ENCODE measurements around the gene TPD52L1.

Gene TPD52L1

DNA sequence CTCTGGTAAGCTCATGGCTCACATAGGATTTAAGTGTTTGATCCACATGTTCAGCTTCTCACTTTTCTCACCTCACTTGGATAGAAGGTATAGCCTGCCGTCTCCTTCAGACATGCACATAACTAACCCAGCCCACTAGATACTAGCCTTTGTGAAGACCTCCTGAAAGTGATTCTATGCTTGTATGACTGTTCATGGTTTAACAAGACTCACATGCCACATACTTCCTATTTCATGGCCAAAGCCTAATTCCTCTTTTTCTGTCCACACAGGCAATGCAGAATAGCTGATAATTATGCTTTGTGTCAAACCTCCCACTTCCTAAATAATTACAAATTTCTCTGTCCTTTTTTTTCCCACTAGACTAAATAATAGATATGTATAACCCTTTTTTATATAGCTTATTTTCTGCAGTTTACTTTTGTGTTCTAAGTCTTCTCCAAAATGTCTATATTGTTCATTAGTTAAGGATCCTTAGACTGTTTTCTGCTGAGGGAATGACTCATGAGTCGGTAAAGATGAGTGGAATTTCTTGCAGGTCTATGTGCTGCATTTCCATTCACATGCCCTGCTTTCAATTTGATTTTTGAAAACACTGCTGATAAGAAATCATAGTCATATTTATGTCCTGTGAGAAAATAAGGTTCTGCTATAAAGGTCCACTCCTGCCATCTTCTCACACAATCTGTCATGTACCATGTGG, 105.2 kb downstream of the TPD52L1 start:
- H3K36me3 ChIP-seq (ENCODE audit: control insufficient read depth in 5 of 5, insufficient read depth in 5 of 5, low read length in 5 of 5), result peaks cover 0 to 6% (median 0%) of the 10 kb centered on the region in 5 donors
- no peak overlapping the region for H3K9ac ChIP-seq (ENCODE audit: low read length in 5 of 5)
- H3K4me3 ChIP-seq (ENCODE audit: low read depth in 1 of 5, low read length in 5 of 5), result no peak overlapping the region
- no peaks in the 10 kb centered on the region for H3K27me3 ChIP-seq (ENCODE audit: control insufficient read depth in 5 of 5, insufficient read depth in 4 of 5, low read length in 5 of 5)
- H3K4me1 ChIP-seq (ENCODE audit: control insufficient read depth in 5 of 5, insufficient read depth in 5 of 5, low read length in 5 of 5), result no peaks in the 10 kb centered on the region
- no peaks in the 10 kb centered on the region for H3K9me3 ChIP-seq (ENCODE audit: control insufficient read depth in 5 of 5, low read length in 5 of 5)
- no peak overlapping the region for H3K27ac ChIP-seq (ENCODE audit: low read depth, low read length)

DNA sequence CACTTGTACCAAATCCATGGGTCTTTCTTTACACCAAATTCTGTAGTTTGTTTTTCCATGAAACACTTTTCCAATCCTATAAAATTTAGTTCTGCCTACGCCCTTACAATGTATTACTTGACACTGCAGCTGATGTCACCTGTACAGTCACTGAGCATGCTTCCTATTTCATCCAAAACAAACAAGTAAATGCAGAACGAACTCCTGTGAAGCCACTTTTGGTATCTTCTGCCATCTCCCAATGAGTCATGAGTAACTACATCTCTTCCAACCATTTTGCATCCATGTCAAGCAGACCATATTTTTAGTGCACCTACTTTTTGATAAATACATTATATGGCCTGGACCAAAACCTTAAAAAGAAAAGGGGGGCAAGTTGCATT, 105.8 kb downstream of the TPD52L1 start:
- H3K36me3 ChIP-seq (ENCODE audit: control insufficient read depth in 5 of 5, insufficient read depth in 5 of 5, low read length in 5 of 5), result peaks cover 0 to 6% (median 0%) of the 10 kb centered on the region in 5 donors

DNA sequence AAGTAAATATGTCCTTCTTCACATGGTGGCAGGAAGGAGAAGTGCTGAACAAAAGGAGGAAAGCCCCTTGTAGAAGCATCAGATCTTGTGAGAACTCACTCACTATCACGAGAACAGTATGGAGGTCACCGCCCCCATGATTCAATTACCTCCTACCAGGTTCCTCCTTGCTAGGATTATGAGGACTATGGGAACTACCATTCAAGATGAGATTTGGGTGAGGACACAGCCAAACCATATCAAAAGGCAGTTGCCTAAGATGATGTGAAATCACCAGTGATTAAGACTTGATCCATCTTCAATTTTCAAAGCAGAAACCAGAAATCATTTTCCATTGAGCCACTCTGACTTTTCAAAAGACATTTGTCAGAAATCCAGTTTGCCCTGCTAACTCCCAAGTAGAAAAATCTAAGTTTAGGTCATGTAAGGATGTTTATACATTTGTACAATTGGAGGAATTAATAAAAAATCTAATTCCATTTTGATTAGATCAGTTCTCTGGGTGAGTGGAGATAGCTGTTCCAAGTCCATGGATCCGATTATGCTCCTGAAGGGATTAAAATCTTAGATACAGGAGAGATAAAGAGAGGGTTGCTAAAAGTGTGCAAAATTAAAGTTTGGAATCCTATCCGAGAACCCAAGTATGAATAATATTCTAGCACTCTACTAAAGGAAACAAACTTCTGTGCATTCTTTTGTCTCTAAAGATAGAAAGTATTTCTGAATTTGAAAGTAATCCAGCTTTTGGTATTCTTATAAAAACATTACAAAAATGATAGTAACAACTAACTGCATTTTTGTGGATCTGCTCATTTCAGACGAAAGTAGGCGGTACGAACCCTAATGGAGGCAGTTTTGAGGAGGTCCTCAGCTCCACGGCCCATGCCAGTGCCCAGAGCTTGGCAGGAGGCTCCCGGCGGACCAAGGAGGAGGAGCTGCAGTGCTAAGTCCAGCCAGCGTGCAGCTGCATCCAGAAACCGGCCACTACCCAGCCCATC, 108.7 kb downstream of the TPD52L1 start:
- Histone ChIP-seq H3K4me1 (ENCODE audit: control insufficient read depth in 5 of 5, insufficient read depth in 5 of 5, low read length in 5 of 5) (no peaks in the 10 kb centered on the region), H3K27me3 (ENCODE audit: control insufficient read depth in 5 of 5, insufficient read depth in 4 of 5, low read length in 5 of 5) (no peaks in the 10 kb centered on the region), H3K27ac (ENCODE audit: low read depth, low read length) (no peak overlapping the region), H3K9me3 (ENCODE audit: control insufficient read depth in 5 of 5, low read length in 5 of 5) (no peaks in the 10 kb centered on the region), H3K9ac (ENCODE audit: low read length in 5 of 5) (no peak overlapping the region), H3K4me3 (ENCODE audit: low read depth in 1 of 5, low read length in 5 of 5) (peak overlapping the region in 2 of 5 donors; percentile 19 to 27), H3K36me3 (ENCODE audit: control insufficient read depth in 5 of 5, insufficient read depth in 5 of 5, low read length in 5 of 5) (peaks cover 0 to 6% (median 0%) of the 10 kb centered on the region in 5 donors)

More for the DNA sequence above, 105.8 kb downstream of the TPD52L1 start:
- no peak overlapping the region for H3K9ac ChIP-seq (ENCODE audit: low read length in 5 of 5)
- H3K4me1 ChIP-seq (ENCODE audit: control insufficient read depth in 5 of 5, insufficient read depth in 5 of 5, low read length in 5 of 5), result no peaks in the 10 kb centered on the region
- H3K4me3 ChIP-seq (ENCODE audit: low read depth in 1 of 5, low read length in 5 of 5), result no peak overlapping the region
- H3K27me3 ChIP-seq (ENCODE audit: control insufficient read depth in 5 of 5, insufficient read depth in 4 of 5, low read length in 5 of 5), result no peaks in the 10 kb centered on the region
- H3K27ac ChIP-seq (ENCODE audit: low read depth, low read length), result no peak overlapping the region
- no peaks in the 10 kb centered on the region for H3K9me3 ChIP-seq (ENCODE audit: control insufficient read depth in 5 of 5, low read length in 5 of 5)

DNA sequence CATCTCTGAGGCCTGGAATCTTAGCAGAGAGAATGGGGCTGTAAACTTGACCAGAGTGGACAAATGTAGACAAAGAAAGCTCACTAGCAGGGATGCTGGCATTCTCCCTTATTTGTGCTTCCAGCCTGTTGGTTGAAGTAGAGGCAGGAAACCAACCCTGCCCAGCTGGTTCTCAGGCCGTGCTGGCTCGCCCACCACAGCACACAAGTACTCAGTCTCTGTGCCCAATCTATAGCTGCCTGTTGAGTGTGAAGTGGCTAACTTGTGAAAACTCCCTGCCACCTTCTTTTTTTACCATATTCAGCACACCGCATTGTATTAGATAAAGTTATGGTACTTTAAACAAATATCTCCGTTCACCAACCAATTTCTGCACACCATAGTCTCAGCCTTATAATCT, 110.9 kb downstream of the TPD52L1 start:
- Histone ChIP-seq H3K27ac (ENCODE audit: low read depth, low read length) (no peak overlapping the region), H3K36me3 (ENCODE audit: control insufficient read depth in 5 of 5, insufficient read depth in 5 of 5, low read length in 5 of 5) (peaks cover 0 to 6% (median 0%) of the 10 kb centered on the region in 5 donors), H3K9me3 (ENCODE audit: control insufficient read depth in 5 of 5, low read length in 5 of 5) (no peaks in the 10 kb centered on the region), H3K4me1 (ENCODE audit: control insufficient read depth in 5 of 5, insufficient read depth in 5 of 5, low read length in 5 of 5) (peaks cover 0 to 2% (median 0%) of the 10 kb centered on the region in 5 donors), H3K4me3 (ENCODE audit: low read depth in 1 of 5, low read length in 5 of 5) (no peak overlapping the region), H3K9ac (ENCODE audit: low read length in 5 of 5) (no peak overlapping the region), H3K27me3 (ENCODE audit: control insufficient read depth in 5 of 5, insufficient read depth in 4 of 5, low read length in 5 of 5) (no peaks in the 10 kb centered on the region)

DNA sequence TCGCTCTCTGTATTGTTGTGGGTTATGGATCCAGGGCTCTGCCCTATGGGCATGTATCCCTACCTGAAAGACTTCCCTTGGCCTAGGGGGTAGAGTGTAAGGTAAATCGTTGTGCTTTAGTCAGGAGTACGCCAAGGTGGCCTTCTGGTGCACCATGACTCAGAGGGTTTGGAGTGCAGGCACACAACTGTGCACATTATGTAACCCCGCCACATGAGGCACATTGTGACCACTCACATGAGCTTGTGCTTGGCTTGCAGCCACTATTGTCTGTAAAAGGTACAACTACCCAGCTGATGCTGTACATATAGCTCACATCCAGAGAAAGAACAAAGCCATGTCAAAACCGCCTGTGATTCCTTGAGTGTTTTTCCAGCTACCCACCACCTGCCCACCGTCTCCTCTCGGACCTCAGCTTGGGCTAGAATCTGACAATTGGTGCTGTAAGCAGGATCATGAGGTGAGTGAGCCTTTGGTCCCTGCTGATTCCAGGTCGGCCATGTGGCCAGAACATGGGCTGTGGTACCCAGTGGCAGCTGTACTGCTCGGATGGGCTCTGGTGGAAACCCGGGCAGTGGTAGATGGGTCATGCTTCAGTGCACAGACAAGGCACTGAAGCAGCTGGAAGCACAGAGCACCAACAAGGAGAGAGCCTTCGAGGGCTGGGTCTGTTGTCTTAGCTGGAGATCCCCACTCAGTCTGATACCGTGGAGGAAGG, 114.4 kb downstream of the TPD52L1 start:
- peaks cover 0 to 25% (median 10%) of the 10 kb centered on the region in 5 donors for H3K36me3 ChIP-seq (ENCODE audit: control insufficient read depth in 5 of 5, insufficient read depth in 5 of 5, low read length in 5 of 5)
- H3K4me3 ChIP-seq (ENCODE audit: low read depth in 1 of 5, low read length in 5 of 5), result no peak overlapping the region
- no peaks in the 10 kb centered on the region for H3K9me3 ChIP-seq (ENCODE audit: control insufficient read depth in 5 of 5, low read length in 5 of 5)
- peaks cover 0 to 7% (median 6%) of the 10 kb centered on the region in 5 donors for H3K4me1 ChIP-seq (ENCODE audit: control insufficient read depth in 5 of 5, insufficient read depth in 5 of 5, low read length in 5 of 5)
- H3K27me3 ChIP-seq (ENCODE audit: control insufficient read depth in 5 of 5, insufficient read depth in 4 of 5, low read length in 5 of 5), result no peaks in the 10 kb centered on the region
- no peak overlapping the region for H3K27ac ChIP-seq (ENCODE audit: low read depth, low read length)
- H3K9ac ChIP-seq (ENCODE audit: low read length in 5 of 5), result no peak overlapping the region

DNA sequence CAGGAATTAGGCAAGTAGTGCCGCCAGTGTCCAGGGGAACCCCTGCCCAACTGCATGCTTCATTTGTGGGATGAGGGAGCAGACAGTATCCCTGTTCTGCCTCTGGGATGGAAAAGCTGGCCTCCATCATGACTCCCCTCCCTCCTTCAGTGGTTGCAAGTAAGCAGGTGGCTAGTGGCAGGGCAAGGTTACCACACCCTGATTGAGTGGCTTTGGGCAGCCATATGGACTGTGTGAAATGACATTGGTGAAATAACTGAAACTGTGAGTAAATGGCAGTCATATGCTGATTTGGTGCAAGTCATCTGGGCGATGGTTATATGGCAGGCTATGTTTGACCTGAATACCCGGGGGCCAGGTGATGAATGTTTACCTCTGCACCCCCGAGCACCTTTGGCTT, 115.2 kb downstream of the TPD52L1 start:
- Histone ChIP-seq H3K27ac (ENCODE audit: low read depth, low read length) (no peak overlapping the region), H3K4me3 (ENCODE audit: low read depth in 1 of 5, low read length in 5 of 5) (no peak overlapping the region), H3K4me1 (ENCODE audit: control insufficient read depth in 5 of 5, insufficient read depth in 5 of 5, low read length in 5 of 5) (peaks cover 0 to 7% (median 6%) of the 10 kb centered on the region in 5 donors), H3K27me3 (ENCODE audit: control insufficient read depth in 5 of 5, insufficient read depth in 4 of 5, low read length in 5 of 5) (no peaks in the 10 kb centered on the region), H3K9ac (ENCODE audit: low read length in 5 of 5) (no peak overlapping the region), H3K9me3 (ENCODE audit: control insufficient read depth in 5 of 5, low read length in 5 of 5) (no peaks in the 10 kb centered on the region), H3K36me3 (ENCODE audit: control insufficient read depth in 5 of 5, insufficient read depth in 5 of 5, low read length in 5 of 5) (peaks cover 0 to 30% (median 18%) of the 10 kb centered on the region in 5 donors)

DNA sequence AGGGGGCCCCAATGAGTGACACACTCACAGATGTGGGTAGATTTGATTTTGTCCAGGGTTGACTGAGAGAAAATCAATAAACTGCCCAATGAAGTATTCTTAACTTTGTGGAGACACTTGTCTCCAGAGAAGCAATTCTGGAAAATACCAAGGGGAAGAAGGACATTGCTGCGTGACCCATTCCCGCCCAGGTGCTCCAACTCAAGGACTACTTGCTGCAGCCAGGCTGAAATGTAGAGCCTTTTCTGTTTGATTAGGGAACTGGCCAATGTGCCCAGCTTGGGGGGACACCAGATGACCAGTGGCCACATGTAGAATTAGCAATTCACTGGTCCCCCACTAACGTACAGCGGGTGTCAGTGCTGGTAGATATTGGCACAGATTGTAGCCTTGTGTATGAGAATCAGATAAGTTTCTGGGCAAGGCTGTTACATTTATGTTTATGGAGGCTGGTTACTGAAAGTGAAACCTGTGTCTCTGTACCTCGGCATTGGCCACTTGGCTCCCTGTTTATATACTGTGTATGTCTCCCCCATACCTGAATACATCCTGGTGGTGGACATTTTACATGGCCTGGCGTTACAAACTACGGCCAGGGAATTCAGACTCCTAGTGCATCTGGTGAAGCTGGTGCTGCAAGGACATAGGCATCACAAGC, 115.9 kb downstream of the TPD52L1 start:
- Histone ChIP-seq H3K36me3 (ENCODE audit: control insufficient read depth in 5 of 5, insufficient read depth in 5 of 5, low read length in 5 of 5) (peaks cover 0 to 35% (median 22%) of the 10 kb centered on the region in 5 donors), H3K27ac (ENCODE audit: low read depth, low read length) (no peak overlapping the region), H3K27me3 (ENCODE audit: control insufficient read depth in 5 of 5, insufficient read depth in 4 of 5, low read length in 5 of 5) (no peaks in the 10 kb centered on the region), H3K9ac (ENCODE audit: low read length in 5 of 5) (no peak overlapping the region), H3K4me3 (ENCODE audit: low read depth in 1 of 5, low read length in 5 of 5) (no peak overlapping the region), H3K9me3 (ENCODE audit: control insufficient read depth in 5 of 5, low read length in 5 of 5) (no peaks in the 10 kb centered on the region), H3K4me1 (ENCODE audit: control insufficient read depth in 5 of 5, insufficient read depth in 5 of 5, low read length in 5 of 5) (peaks cover 0 to 7% (median 6%) of the 10 kb centered on the region in 5 donors)

DNA sequence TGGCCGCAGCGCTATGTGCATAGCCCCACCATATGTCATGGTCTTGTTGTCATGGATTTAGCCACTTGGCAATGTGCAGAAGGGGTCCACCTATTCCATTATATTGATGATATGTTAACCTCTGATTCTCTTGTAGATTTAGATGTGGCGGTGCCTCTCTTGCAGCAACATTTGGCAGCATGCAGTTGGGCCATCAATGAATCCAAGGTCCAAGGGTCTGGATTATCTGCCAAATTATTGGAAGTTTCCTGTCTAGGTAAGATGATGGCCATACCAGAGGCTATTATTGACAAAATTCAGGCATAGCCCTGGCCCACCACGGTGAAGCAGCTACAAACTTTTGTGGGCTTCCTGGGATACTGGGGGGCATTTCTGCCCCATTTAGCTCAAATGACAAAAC, 116.8 kb downstream of the TPD52L1 start:
- Histone ChIP-seq H3K27me3 (ENCODE audit: control insufficient read depth in 5 of 5, insufficient read depth in 4 of 5, low read length in 5 of 5) (no peaks in the 10 kb centered on the region), H3K4me1 (ENCODE audit: control insufficient read depth in 5 of 5, insufficient read depth in 5 of 5, low read length in 5 of 5) (peaks cover 0 to 7% (median 6%) of the 10 kb centered on the region in 5 donors), H3K27ac (ENCODE audit: low read depth, low read length) (no peak overlapping the region), H3K4me3 (ENCODE audit: low read depth in 1 of 5, low read length in 5 of 5) (no peak overlapping the region), H3K9ac (ENCODE audit: low read length in 5 of 5) (no peak overlapping the region), H3K36me3 (ENCODE audit: control insufficient read depth in 5 of 5, insufficient read depth in 5 of 5, low read length in 5 of 5) (peaks cover 5 to 39% (median 24%) of the 10 kb centered on the region in 5 donors), H3K9me3 (ENCODE audit: control insufficient read depth in 5 of 5, low read length in 5 of 5) (no peaks in the 10 kb centered on the region)

DNA sequence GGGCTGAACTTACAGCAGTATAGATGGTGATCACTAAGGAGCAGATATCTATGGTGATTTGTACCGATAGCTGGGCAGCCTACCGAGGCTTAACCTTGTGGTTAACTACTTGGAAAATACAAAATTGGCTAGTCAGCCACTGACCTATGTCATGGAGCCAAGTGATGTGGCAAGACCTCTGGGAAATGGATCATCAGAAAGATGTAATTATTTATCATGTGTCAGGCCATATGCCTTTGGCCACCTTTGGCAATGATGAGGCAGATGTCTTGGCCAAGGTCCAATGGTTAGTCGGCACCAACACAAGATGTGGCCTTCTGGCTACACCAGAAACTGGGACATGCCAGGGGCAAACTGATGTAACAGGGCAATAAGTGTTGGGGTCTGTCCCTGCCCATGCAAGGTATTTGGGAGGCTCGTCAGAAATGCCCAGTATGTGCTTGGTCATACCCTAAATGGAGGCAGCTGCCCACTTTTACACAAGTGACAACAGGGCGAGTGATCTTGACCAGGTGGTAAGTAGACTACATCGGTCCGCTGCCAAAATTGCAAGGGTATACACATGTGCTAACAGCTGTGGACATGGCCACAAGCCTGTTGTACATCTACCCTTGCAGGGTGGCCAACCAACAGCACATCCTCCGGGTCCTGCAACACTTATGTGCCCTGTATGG, 118.0 kb downstream of the TPD52L1 start:
- Histone ChIP-seq H3K4me1 (ENCODE audit: control insufficient read depth in 5 of 5, insufficient read depth in 5 of 5, low read length in 5 of 5) (peaks cover 0 to 7% (median 6%) of the 10 kb centered on the region in 5 donors), H3K27ac (ENCODE audit: low read depth, low read length) (no peak overlapping the region), H3K36me3 (ENCODE audit: control insufficient read depth in 5 of 5, insufficient read depth in 5 of 5, low read length in 5 of 5) (peaks cover 9 to 47% (median 32%) of the 10 kb centered on the region in 5 donors), H3K9ac (ENCODE audit: low read length in 5 of 5) (no peak overlapping the region), H3K4me3 (ENCODE audit: low read depth in 1 of 5, low read length in 5 of 5) (no peak overlapping the region), H3K27me3 (ENCODE audit: control insufficient read depth in 5 of 5, insufficient read depth in 4 of 5, low read length in 5 of 5) (no peaks in the 10 kb centered on the region), H3K9me3 (ENCODE audit: control insufficient read depth in 5 of 5, low read length in 5 of 5) (no peaks in the 10 kb centered on the region)
